GM18951 (cell line): ENCODE measurements around the gene LTBP3.

Source experiments
- POLR2A ChIP-seq: IDR thresholded peaks from 4 replicates; pipeline ENCODE4 v1.6.1; 2011; ENCODE audit warnings: mild to moderate bottlenecking; ENCODE audit not compliant: insufficient read length, insufficient read depth; ENCODE audit errors: extremely low read depth
- in situ Hi-C: fragments of 300-500 bp; cut with MboI; formaldehyde crosslinking; loops from one replicate; pipeline ENCODE4 v1.12.0; 2022; ENCODE audit warnings: low sequenced_read_pairs, mixed read lengths, inconsistent platforms; ENCODE audit not compliant: unreplicated experiment

Gene LTBP3

DNA sequence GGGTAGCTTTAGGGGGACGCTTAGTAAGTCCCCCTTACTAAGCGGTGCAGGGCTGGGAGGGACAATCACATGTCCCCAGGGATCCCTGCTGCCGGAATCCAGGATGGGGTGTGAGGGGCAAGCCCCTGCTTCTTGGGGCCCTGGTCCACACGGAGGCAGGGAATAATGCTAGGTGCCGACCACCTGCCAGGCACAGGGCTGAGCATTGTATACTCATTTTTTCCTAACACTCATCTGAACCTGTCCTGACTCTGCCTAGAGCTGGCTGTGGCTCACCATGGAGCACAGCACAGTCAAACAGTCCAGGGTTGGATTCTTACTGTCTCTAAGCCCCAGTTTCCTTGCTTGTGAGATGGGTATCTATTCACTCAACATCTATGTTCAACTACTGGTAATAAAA lies 1.4 kb upstream of the LTBP3 start:
- TF ChIP-seq POLR2A = no peak

DNA sequence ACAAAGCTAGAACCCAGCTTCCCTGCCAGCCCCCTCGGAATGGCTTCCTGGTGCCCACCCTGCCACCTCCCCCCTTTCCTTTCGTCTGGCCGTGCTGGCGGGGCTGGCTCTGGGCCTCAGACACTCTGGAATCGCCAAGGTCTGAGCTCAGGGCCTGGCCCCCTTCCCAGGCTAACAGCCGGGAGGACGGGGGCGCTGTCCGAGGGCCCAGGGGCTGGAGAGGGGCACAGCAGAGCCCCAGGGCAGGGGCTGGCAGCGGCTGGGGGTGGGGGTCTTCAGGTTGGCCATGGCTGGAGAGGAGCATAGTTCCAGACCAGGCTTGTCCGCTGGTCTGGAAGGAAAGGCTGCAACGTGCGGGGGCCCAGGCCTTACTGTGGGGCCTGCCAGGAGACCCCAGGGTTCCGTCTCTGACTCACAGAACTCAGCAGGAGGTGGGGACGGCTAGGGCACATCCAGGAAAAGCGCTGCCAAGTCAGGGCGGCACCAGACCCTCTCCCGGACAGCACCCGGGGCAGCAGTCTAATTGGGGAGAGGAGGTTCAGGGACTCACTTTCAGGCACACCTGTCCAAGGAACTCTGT lies 861 bp upstream of the LTBP3 start:
- in situ Hi-C loops = no loop called here
- TF ChIP-seq POLR2A = no peak

More for the DNA sequence above, 1.4 kb upstream of the LTBP3 start:
- in situ Hi-C loops = no loop called here

DNA sequence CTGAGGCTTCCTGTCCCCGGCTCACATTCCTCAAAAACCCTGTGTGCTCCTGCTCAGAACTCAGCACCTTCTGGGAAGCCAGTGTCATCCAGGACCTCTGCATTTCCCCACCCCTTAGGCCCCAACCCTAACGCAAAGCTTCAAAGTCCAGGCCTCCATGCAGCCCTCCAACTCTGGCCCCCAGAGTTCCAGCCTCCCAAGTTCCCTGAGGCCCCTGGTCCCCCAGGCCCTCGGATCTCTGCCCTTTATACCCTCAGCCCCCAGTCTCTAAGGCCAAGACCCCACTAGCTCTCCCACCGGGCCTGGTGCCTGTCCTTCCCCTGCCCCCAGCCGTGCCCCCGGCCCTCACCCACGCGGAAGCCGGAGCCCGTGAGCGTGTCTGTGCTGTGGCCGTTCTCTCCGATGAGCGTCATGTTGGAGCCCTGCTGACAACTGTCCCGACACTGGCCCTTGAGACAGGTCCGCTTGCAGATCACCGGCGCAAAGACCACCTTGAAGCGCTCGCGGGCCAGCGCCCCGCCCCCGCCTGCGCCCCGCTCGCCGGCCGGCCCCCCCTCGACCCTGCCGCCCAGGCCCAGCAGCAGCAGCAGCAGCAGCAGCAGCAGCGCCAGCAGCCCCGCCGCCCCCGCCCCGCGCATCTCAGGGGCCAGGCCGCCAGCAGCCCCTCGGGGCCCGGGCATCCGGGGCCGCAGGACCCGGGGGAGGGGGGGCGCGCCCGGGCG lies 718 bp downstream of the LTBP3 start:
- no peak for TF ChIP-seq POLR2A

DNA sequence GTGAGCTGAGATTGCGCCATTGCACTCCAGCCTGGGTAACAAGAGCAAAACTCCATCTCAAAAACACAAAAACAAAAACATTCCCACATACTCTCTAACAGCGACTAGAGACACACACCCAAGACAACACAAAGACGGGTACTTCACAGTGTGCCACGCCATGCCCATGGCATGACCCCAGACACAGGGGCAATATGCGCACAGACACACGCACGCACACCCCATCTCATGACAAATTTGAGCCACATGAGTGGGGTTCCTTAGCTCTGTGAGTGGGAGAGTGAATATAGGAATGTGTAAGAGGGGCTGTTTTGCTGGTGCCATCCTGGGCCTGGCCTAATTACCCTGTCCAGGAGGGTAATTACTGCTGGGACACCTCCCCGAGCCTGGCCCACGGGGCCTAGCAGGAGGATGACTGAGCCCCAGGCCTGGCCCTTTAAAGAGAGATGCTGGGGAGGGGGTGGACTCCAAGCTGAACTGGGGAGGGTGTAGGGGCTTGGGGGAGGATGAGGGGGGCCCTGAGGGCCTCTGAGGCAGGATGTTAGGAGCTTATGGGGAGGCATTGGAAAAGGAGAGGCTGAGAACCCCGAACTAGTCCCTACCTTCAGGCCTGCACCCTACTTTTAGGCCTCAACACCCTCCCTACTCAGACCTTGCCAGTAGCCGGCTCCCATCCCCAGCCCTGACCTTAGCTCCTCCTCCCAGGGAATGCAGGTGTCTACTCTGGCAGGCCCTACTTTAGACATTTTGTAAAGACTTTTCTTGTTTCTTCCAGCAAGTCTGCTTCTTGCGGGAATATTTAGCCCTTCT lies 1.5 kb downstream of the LTBP3 start:
- in situ Hi-C loops = no loop called here

More for the DNA sequence above, 718 bp downstream of the LTBP3 start:
- in situ Hi-C loops = no loop called here

DNA sequence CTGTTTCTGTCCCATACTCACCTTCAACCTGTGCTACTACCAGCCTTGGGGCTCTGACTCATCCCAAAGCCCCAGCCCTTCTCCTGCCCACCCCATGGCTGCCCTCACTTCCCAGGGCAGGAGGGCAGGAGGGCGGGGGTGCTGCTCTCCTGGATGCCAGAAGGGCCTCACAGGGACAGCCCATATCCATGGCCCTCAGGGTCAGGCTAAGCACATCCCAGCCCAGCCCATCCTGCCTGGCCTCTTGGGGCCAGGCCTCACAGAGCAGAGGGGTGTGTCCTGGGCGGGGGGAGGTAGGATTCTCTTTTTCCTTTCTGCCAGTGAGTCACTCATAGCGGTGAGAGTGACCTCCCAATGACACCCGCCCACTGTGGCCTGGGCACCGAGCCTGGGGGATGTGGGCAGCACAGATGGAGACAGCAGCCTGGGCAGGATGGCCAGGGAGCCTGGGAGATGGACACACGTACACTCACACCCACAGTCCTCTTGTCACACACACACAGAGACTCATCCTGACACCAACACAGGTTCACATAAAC lies 2.4 kb downstream of the LTBP3 start:
- in situ Hi-C loops = no loop called here
- TF ChIP-seq POLR2A = no peak

More for the DNA sequence above, 1.5 kb downstream of the LTBP3 start:
- TF ChIP-seq POLR2A = no peak

DNA sequence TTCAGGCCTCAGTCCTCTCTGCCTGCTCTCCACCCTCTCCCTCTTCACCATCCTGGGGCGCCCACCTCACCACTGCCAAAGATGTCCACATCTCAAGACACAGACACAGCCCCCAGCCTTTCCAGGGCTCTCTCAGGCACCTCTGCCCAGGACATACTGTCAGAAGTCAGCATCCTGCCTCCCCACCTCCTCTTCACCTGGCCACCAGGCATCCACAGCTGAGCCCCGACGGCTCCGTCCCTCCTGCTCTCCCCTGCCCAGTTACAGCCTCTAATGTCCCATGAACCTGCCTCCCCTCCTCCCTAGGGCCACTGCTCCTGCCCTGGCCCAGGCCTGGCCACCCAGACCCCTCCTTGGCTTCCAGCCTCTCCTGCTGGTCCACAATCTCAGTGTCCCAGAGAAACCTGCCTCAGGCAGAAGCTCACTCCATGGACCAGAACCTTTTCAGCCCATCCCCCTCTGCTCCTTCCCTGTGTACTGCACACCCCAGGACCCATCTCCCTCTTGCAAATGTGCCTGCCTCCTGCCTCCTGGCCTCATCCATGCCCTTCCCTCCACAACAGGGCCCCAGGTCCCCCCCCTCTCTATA lies 3.2 kb downstream of the LTBP3 start:
- in situ Hi-C loops = no loop called here
- no peak for TF ChIP-seq POLR2A

DNA sequence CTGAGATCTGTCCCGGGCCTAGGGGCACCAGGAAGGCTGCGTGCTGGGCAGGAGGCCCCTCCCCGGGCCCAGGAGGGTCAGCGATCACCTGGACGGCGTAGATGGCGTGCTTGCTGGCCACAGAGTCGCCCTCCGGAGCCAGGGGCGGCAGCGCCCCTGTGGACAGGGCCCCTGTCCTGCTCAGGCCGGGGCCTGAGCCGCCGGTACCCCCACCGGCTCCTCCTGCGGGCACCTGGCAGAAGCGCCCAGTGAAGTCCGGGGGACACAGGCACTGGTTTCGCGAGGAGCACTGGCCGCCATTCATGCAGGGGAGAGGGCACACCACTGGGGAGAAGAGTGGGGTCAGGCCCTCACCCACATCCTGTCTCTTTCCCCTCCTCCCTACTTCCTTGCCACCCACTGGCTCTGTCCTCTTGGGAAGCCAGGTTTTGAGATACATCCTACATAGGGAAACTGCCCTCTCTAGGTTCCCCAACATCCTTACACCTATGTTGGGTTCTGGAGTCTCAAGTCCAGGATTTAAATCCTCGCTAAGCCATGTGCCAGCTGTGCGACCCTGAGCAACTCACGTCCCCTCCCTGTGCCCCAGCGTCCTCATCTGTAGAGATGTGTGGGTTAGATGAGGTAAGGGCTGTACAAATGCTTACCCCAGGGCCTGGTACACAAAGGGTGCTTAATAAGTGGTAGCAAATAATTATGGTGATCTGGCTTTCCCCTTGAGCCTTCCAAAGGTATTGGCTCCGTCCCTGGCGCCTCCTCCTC lies 3.9 kb downstream of the LTBP3 start:
- no peak for TF ChIP-seq POLR2A
- in situ Hi-C loops = no loop called here

DNA sequence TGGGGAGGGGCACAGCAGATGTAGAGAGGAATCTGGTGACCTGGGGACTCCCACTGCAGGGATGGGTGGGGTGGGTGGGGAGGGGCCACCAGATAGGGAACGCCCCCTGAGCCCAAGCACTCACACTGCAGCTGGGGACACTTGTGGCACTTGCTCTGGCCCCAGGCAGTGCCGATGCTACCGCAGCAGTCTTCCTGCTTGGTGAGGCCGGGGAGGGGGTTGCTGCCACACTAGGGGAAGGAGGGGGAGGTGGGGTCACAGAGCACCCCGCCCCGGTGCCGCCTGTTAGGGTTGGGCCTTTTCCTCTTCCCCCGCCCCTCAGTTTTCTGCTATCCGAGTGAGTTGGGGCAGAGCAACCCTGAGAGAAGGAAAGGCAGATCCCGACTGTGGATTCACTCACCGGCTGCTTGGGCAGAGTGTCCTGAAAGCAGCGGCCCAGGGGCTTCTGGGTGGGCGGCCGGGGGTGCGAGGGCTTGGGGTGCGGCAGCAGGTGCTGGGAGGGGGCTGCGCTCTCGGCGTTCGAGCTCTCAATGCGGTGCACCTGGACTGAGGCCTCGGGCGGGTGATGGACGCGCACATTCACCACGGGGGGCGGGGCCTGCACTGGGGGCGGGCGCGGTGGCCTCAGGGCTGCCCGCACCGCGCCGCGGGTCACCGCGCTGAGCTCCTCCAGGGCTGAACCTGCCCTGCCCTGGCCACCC lies 4.7 kb downstream of the LTBP3 start:
- no peak for TF ChIP-seq POLR2A
- in situ Hi-C loops = no loop called here

DNA sequence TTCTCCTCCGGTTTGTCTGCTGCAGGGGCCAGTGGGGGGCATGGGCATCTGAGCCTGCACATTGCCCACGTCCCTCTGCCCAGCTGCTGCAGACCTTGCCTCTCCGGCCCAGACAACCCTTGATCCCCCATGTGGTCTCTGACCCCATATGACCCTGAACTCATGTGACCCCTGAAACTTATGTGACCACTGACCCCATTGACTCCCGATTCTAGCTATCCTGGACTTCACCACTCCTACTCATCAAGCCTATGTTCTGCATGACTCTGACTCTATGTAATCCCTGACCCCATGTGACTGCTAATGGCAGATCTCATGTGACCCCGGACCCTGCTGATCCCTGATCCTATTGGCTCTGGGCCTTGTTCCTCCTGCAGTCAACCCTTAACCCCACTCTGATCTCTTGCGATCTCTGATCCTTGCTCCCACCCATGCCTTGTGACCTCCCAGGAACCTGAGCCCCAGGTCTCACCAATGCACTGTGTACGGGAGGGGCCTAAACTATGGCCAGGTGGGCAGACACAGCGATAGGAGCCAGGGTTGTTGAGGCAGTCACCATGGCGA lies 5.7 kb downstream of the LTBP3 start:
- in situ Hi-C loops = no loop called here
- TF ChIP-seq POLR2A = no peak

DNA sequence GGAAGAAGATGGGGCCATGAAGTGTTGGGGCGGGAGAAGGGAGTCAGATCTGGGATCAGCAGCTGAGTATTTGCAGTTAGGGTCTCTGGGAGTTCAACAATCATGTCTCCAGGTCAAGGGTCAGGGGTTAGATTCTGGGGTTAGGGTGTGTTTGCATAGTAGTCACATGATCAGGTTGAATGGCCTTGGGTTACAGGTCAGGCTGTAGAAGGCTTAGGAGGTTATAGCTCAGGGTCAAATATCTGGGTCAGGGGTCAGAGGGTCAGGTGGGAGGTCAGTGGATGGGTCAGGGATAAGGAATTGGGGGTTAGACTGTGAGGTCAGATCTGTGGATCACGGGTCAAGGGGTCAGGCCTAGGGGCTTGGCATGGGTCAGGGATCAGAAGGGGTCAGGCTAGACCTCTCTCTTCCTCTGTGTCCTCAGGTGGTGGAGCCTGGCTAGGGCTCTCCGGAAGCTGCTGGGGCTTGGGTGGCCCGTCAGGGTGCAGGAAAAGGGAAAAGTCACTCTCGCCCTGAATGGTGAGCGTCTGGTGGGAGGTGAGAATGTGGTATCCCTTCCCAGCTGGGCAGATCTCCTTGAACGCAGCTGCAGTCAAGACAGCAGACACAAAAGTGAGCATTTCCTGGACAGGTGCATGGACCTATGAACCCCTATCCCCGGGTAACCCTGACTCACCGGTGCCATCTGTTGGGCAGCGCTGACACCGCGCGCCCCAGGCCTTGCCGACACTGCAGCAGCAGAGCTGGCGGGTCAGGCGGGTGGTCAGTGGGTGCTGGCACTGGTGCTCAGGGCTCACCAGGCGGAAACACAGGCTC lies 6.4 kb downstream of the LTBP3 start:
- peak; percentile 23 for TF ChIP-seq POLR2A
- in situ Hi-C loops = no loop called here

DNA sequence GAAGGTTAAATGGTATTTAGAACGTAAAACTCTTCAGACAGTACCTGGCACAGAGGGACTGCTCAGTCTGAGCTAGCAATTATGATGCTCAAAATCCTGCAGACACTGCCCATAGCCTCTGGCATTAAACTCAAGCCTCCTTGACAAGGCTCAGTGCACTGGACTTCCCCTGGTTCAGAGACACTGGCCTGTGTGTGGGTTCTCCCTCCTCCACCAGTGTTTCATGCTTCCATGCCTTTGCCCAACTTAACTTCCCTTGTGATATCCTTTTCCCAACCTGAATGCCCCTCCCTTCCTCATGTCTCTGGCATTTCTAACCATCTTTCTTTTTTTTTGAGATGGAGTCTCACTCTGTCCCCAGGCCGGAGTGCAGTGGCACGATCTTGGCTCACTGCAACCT lies 9.1 kb downstream of the LTBP3 start:
- in situ Hi-C loops = no loop called here

More for the DNA sequence above, 9.1 kb downstream of the LTBP3 start:
- no peak for TF ChIP-seq POLR2A
